Liver (tissue), 9 donors: Measurements from ENCODE around the gene CRAMP1. TPM values are rescaled to one million over a fixed set of nuclear protein-coding genes. Genes with fewer than 3 reads are reported as not detected.

Source experiments
- DNase-seq: peaks from one replicate; pipeline ENCODE4 v3.0.0-alpha.2; 2017; ENCODE audit warnings: low spot score
- H3K27ac ChIP-seq, 2 donors: one replicate each; pipeline ENCODE4 v1.7.0; 2013; ENCODE audit warnings: inconsistent platforms in 2 of 2, low read length in 2 of 2, control low read depth in 1 of 2, low read depth in 1 of 2, mild to moderate bottlenecking in 1 of 2
- H3K27me3 ChIP-seq, 4 donors: one replicate each; pipeline versions ENCODE4 v1.6.1 to v1.7.0; 2013; ENCODE audit warnings: low read length in 3 of 4, inconsistent platforms in 1 of 4, mild to moderate bottlenecking in 1 of 4, moderate library complexity in 1 of 4; ENCODE audit not compliant: control insufficient read depth in 4 of 4, insufficient read depth in 4 of 4
- H3K36me3 ChIP-seq, 4 donors: one replicate each; pipeline versions ENCODE4 v1.6.1 to v1.7.0; 2013; ENCODE audit warnings: low read length in 3 of 4, mild to moderate bottlenecking in 3 of 4, low read depth in 1 of 4, moderate library complexity in 1 of 4; ENCODE audit not compliant: control insufficient read depth in 4 of 4, insufficient read depth in 3 of 4
- H3K4me1 ChIP-seq, 4 donors: one replicate each; pipeline versions ENCODE4 v1.6.1 to v1.7.0; 2013; ENCODE audit warnings: low read length in 3 of 4, mild to moderate bottlenecking in 3 of 4, moderate library complexity in 1 of 4; ENCODE audit not compliant: control insufficient read depth in 4 of 4, insufficient read depth in 4 of 4
- H3K4me3 ChIP-seq, 3 donors: one replicate each; pipeline versions ENCODE4 v1.6.1 to v1.7.0; 2013; ENCODE audit warnings: low read length in 3 of 3, control low read depth in 1 of 3, low read depth in 1 of 3, mild to moderate bottlenecking in 1 of 3
- H3K9ac ChIP-seq, 2 donors: one replicate each; pipeline ENCODE4 v1.7.0; 2013; ENCODE audit warnings: low read length in 2 of 2, mild to moderate bottlenecking in 2 of 2, moderate library complexity in 2 of 2, control low read depth in 1 of 2, low read depth in 1 of 2
- H3K9me3 ChIP-seq, 4 donors: one replicate each; pipeline versions ENCODE4 v1.6.1 to v1.7.0; 2013; ENCODE audit warnings: low read length in 3 of 4; ENCODE audit not compliant: control insufficient read depth in 4 of 4
- ATF3 ChIP-seq: IDR thresholded peaks from 2 replicates; pipeline ENCODE4 v1.6.1; 2016; ENCODE audit warnings: antibody characterized with exemption
- EGR1 ChIP-seq, 2 donors: IDR thresholded peaks; 2 replicates each; pipeline ENCODE4 v1.6.1; 2016 to 2018; ENCODE audit warnings: antibody characterized with exemption in 2 of 2, low read depth in 2 of 2
- FOXA1 ChIP-seq: IDR thresholded peaks from 2 replicates; pipeline ENCODE4 v1.6.1; 2016; ENCODE audit warnings: antibody characterized with exemption
- FOXA2 ChIP-seq: IDR thresholded peaks from 2 replicates; pipeline ENCODE4 v1.6.1; 2016; ENCODE audit warnings: antibody characterized with exemption
- GABPA ChIP-seq, 2 donors: IDR thresholded peaks in 1 of 2; conservative IDR thresholded peaks in 1 of 2; 2 replicates each; pipeline ENCODE4 v1.6.1; 2016; ENCODE audit warnings: antibody characterized with exemption in 2 of 2, mild to moderate bottlenecking in 1 of 2, moderate library complexity in 1 of 2
- HNF4A ChIP-seq, 2 donors: conservative IDR thresholded peaks; 2 replicates each; pipeline ENCODE4 v1.6.1; 2016; ENCODE audit warnings: antibody characterized with exemption in 2 of 2, mild to moderate bottlenecking in 2 of 2
- HNF4G ChIP-seq: IDR thresholded peaks from 2 replicates; pipeline ENCODE4 v1.6.1; 2016; ENCODE audit warnings: antibody characterized with exemption
- JUND ChIP-seq, 2 donors: IDR thresholded peaks; 2 replicates each; pipeline ENCODE4 v1.6.1; 2016; ENCODE audit warnings: antibody characterized with exemption in 2 of 2
- NR2F2 ChIP-seq: IDR thresholded peaks from 2 replicates; pipeline ENCODE4 v1.6.1; 2016; ENCODE audit warnings: antibody characterized with exemption
- RAD21 ChIP-seq, 2 donors: IDR thresholded peaks; 2 replicates each; pipeline ENCODE4 v1.6.1; 2016; ENCODE audit warnings: antibody characterized with exemption in 2 of 2, mild to moderate bottlenecking in 2 of 2
- REST ChIP-seq: IDR thresholded peaks from 2 replicates; pipeline ENCODE4 v1.6.1; 2016; ENCODE audit warnings: antibody characterized with exemption, mild to moderate bottlenecking
- RXRA ChIP-seq, 2 donors: IDR thresholded peaks; 2 replicates each; pipeline ENCODE4 v1.6.1; 2017 to 2018; ENCODE audit warnings: antibody characterized with exemption in 2 of 2, mild to moderate bottlenecking in 1 of 2
- SP1 ChIP-seq: IDR thresholded peaks from 2 replicates; pipeline ENCODE4 v1.6.1; 2018; ENCODE audit warnings: antibody characterized with exemption, mild to moderate bottlenecking
- TAF1 ChIP-seq: conservative IDR thresholded peaks from 2 replicates; pipeline ENCODE4 v1.6.1; 2016; ENCODE audit warnings: antibody characterized with exemption, mild to moderate bottlenecking
- YY1 ChIP-seq: IDR thresholded peaks from 2 replicates; pipeline ENCODE4 v1.6.1; 2016; ENCODE audit warnings: antibody characterized with exemption, mild to moderate bottlenecking
- ZBTB33 ChIP-seq: IDR thresholded peaks from 2 replicates; pipeline ENCODE4 v1.6.1; 2016; ENCODE audit warnings: antibody characterized with exemption
- WGBS: extraction: QIAGEN DNeasy Blood & Tissue Kit; methylation state at CpG from one replicate; pipeline ENCODE4 v1.1.7; 2013; 5-methylcytosine and 5-hydroxymethylcytosine counted together
- polyA plus RNA-seq, 2 donors: library from polyadenylated mRNA; stranded (reverse) in 1 of 2; unstranded in 1 of 2; fragments of 200-250 nt in 1 of 2; fragments of >200 nt in 1 of 2; fragmentation: Nextera tagmentation in 1 of 2; extraction: Ambion mirVana in 1 of 2; gene quantifications; one replicate each; pipeline versions ENCODE4 v1.2.1 to v1.2.3, GENCODE V29; 2013 to 2015
- total RNA-seq, 2 donors: library from RNA; depleted of rRNA; stranded (reverse); fragments of >200 nt; gene quantifications; one replicate each; pipeline ENCODE4 v1.2.3, GENCODE V29; 2014
- donor health status: healthy.
- donor health status: healthy.
- donor health status: healthy.
- donor health status: healthy.
- donor health status: healthy.

Gene CRAMP1
- total and polyA plus RNA-seq, 4 donors: 1.1 to 6.4 (median 4.2) TPM

- TF ChIP-seq GABPA (IDR thresholded peaks at IDR 0.05 in 1 of 2, conservative IDR thresholded peaks at IDR 0.05 in 1 of 2) (no peak), RAD21 (IDR thresholded peaks at IDR 0.05) (no peak), ZBTB33 (no peak), HNF4A (conservative IDR thresholded peaks at IDR 0.05) (no peak), TAF1 (no peak), FOXA2 (no peak), HNF4G (no peak), EGR1 (IDR thresholded peaks at IDR 0.05; ENCODE audit: low read depth in 2 of 2) (no peak), NR2F2 (no peak), SP1 (no peak), FOXA1 (no peak), JUND (IDR thresholded peaks at IDR 0.05) (no peak)
- DNase-seq: no peak
- no peaks in the 10 kb centered on the region for H3K4me1 ChIP-seq
- no peaks in the 10 kb centered on the region for H3K27me3 ChIP-seq
- no peaks in the 10 kb centered on the region for H3K9me3 ChIP-seq
- no peak overlapping the region for H3K4me3 ChIP-seq
- no peak overlapping the region for H3K27ac ChIP-seq
- H3K9ac ChIP-seq: no peak overlapping the region
- WGBS: 96% methylated on average over 7 of the region's 7 CpGs
- no peaks in the 10 kb centered on the region for H3K36me3 ChIP-seq
Observed at GRCh38 chr16:1572673-1573072, 39.5 kb upstream of the CRAMP1 start.

GRCh38 chr16:1573301-1573700 lies 38.9 kb upstream of the CRAMP1 start:
- Histone ChIP-seq H3K27ac (no peak overlapping the region), H3K36me3 (no peaks in the 10 kb centered on the region), H3K9me3 (no peaks in the 10 kb centered on the region), H3K9ac (no peak overlapping the region), H3K4me1 (no peaks in the 10 kb centered on the region), H3K27me3 (no peaks in the 10 kb centered on the region), H3K4me3 (no peak overlapping the region)
- 86% methylated on average over 5 of the region's 5 CpGs for whole genome bisulfite sequencing
- DNase-seq: no peak
- TF ChIP-seq EGR1 (IDR thresholded peaks at IDR 0.05; ENCODE audit: low read depth in 2 of 2) (no peak), NR2F2 (no peak), REST (no peak), ZBTB33 (no peak), FOXA2 (no peak), SP1 (no peak), GABPA (IDR thresholded peaks at IDR 0.05 in 1 of 2, conservative IDR thresholded peaks at IDR 0.05 in 1 of 2) (no peak), RXRA (IDR thresholded peaks at IDR 0.05) (no peak), TAF1 (no peak), FOXA1 (no peak), YY1 (no peak), ATF3 (no peak), HNF4A (conservative IDR thresholded peaks at IDR 0.05) (no peak)
